ENCODE results near the gene DHX35.

DNA sequence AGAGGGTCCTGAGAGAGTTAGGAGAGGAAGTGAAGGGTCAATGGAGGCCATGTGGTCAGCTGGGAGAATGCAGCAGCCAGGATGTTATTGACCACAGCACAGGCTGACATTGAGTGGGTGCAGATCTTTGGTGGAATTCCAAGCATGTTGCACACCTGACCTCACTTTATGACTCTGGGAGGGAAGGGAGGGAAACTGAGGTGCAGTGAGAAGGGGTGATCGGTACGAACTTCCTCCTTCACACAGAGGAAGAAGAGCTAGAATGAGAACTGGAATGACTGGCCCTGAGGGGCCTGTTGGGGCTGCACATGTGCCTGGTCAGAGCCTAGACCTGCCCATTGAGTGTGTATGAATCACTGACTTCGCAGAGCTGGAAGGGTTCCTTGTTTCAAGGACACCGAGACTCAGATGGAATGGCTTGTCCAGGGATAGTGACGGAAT is 26.2 kb upstream of the DHX35 start:
- no peak for TF ChIP-seq RUNX3 (IDR thresholded peaks at IDR 0.05; ENCODE audit: low read length)
- TF ChIP-seq CTCF (IDR thresholded peaks at IDR 0.05 in 2 of 3, conservative IDR thresholded peaks at IDR 0.05 in 1 of 3; ENCODE audit: control insufficient read depth in 2 of 3, extremely low read depth in 1 of 3, insufficient read depth in 1 of 3, low read depth in 3 of 3, low read length in 3 of 3): no peak
- no peak for TF ChIP-seq SMC3 (IDR thresholded peaks at IDR 0.05; ENCODE audit: borderline replicate concordance, low read length)
- TF ChIP-seq STAT3 (IDR thresholded peaks at IDR 0.05; ENCODE audit: low read depth, low read length): no peak
- TF ChIP-seq EZH2 (IDR thresholded peaks at IDR 0.05; ENCODE audit: borderline replicate concordance, control insufficient read depth, low read depth, low read length): no peak
- TF ChIP-seq ZNF687 (IDR thresholded peaks at IDR 0.05): no peak
- no peak for TF ChIP-seq RAD21 (IDR thresholded peaks at IDR 0.05; ENCODE audit: insufficient read depth, low read depth, low read length)
- no peak for TF ChIP-seq IRF4 (IDR thresholded peaks at IDR 0.05; ENCODE audit: low read depth, low read length)
- no peak for TF ChIP-seq BRCA1 (IDR thresholded peaks at IDR 0.05; ENCODE audit: low read depth, low read length)
- no peak for TF ChIP-seq SREBF1 (IDR thresholded peaks at IDR 0.05; ENCODE audit: low read length)
- TF ChIP-seq NR2C2 (IDR thresholded peaks at IDR 0.05; ENCODE audit: borderline replicate concordance, control insufficient read depth, insufficient read length, low read depth): no peak
- TF ChIP-seq TARDBP (IDR thresholded peaks at IDR 0.05; ENCODE audit: borderline replicate concordance): no peak
- TF ChIP-seq JUND (IDR thresholded peaks at IDR 0.05; ENCODE audit: low read depth, low read length): no peak
- TF ChIP-seq, protein P1, sequence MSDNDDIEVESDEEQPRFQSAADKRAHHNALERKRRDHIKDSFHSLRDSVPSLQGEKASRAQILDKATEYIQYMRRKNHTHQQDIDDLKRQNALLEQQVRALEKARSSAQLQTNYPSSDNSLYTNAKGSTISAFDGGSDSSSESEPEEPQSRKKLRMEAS (IDR thresholded peaks at IDR 0.05; ENCODE audit: low read depth, low read length): no peak
